Astrocyte (in vitro differentiated cells and primary cell): ENCODE measurements around the gene SLC35G3. TPM values are rescaled to one million over a fixed set of nuclear protein-coding genes. Genes with fewer than 3 reads are reported as not detected.

Experiments used
- DNase-seq: peaks from one replicate; pipeline ENCODE4 v3.0.0-alpha.2; 2010; ENCODE audit warnings: low read depth
- FAIRE-seq: peaks from 2 replicates; lab custom pipeline; 2011; peaks lifted over from hg19 to GRCh38; lab: Jason Lieb, UNC
- H2AFZ ChIP-seq: 2 replicates; pipeline ENCODE4 v1.6.0; 2012; ENCODE audit warnings: low read depth, low read length, inconsistent platforms
- H3K27ac ChIP-seq: 2 replicates; pipeline ENCODE4 v1.5.1; 2011; ENCODE audit warnings: low read depth, low read length, inconsistent platforms
- H3K27me3 ChIP-seq: 2 replicates; pipeline ENCODE4 v1.6.0; 2011; ENCODE audit warnings: low read length, inconsistent platforms; ENCODE audit not compliant: insufficient read depth
- H3K36me3 ChIP-seq: 2 replicates; pipeline ENCODE4 v1.5.1; 2011; ENCODE audit warnings: low read length, inconsistent platforms; ENCODE audit not compliant: insufficient read depth
- H3K4me1 ChIP-seq: 2 replicates; pipeline ENCODE4 v1.5.1; 2011; ENCODE audit warnings: low read length, inconsistent platforms; ENCODE audit not compliant: insufficient read depth
- H3K4me2 ChIP-seq: 2 replicates; pipeline ENCODE4 v1.6.0; 2012; ENCODE audit warnings: low read length, inconsistent platforms
- H3K4me3 ChIP-seq: 2 replicates; pipeline ENCODE4 v1.5.1; 2011; ENCODE audit warnings: low read depth, mild to moderate bottlenecking, low read length, inconsistent platforms; ENCODE audit not compliant: insufficient read depth
- H3K79me2 ChIP-seq: 2 replicates; pipeline ENCODE4 v1.6.0; 2012; ENCODE audit warnings: mild to moderate bottlenecking, low read length, inconsistent platforms; ENCODE audit not compliant: insufficient read depth
- H3K9ac ChIP-seq: 2 replicates; pipeline ENCODE4 v1.6.0; 2012; ENCODE audit warnings: mild to moderate bottlenecking, low read length, inconsistent platforms
- H3K9me3 ChIP-seq: 2 replicates; pipeline ENCODE4 v1.5.1; 2012; ENCODE audit warnings: low read depth, mild to moderate bottlenecking, low read length, inconsistent platforms; ENCODE audit not compliant: insufficient read depth
- H4K20me1 ChIP-seq: 2 replicates; pipeline ENCODE4 v1.6.0; 2012; ENCODE audit warnings: low read length, inconsistent platforms; ENCODE audit not compliant: insufficient read depth
- H3K27ac Mint-ChIP-seq: one replicate; pipeline ENCODE4 v1.8.0; 2021; ENCODE audit warnings: mild to moderate bottlenecking, mixed read lengths; ENCODE audit not compliant: unreplicated experiment
- H3K27me3 Mint-ChIP-seq: one replicate; pipeline ENCODE4 v1.8.0; 2021; ENCODE audit warnings: low read depth, mixed read lengths; ENCODE audit not compliant: unreplicated experiment
- H3K36me3 Mint-ChIP-seq: one replicate; pipeline ENCODE4 v1.8.0; 2021; ENCODE audit warnings: low read depth, mixed read lengths; ENCODE audit not compliant: unreplicated experiment
- H3K4me1 Mint-ChIP-seq: one replicate; pipeline ENCODE4 v1.8.0; 2021; ENCODE audit warnings: low read depth, mixed read lengths; ENCODE audit not compliant: unreplicated experiment
- H3K4me3 Mint-ChIP-seq: one replicate; pipeline ENCODE4 v1.8.0; 2021; ENCODE audit warnings: mild to moderate bottlenecking, moderate library complexity, mixed read lengths; ENCODE audit not compliant: unreplicated experiment
- H3K9me3 Mint-ChIP-seq: one replicate; pipeline ENCODE4 v1.8.0; 2021; ENCODE audit warnings: mild to moderate bottlenecking, mixed read lengths; ENCODE audit not compliant: unreplicated experiment
- EZH2 ChIP-seq: IDR thresholded peaks from 2 replicates; pipeline ENCODE4 v1.6.1; 2012; ENCODE audit warnings: mild to moderate bottlenecking, low read length, inconsistent platforms; ENCODE audit not compliant: insufficient read depth
- total RNA-seq: library from RNA; stranded (reverse); gene quantifications from 2 replicates; pipeline ENCODE4 v1.2.1, GENCODE V29; 2021
- TF ChIP-seq, protein P1 (sequence below): IDR thresholded peaks from 2 replicates; pipeline ENCODE4 v1.5.1; 2011; ENCODE audit warnings: low read depth, mild to moderate bottlenecking, inconsistent platforms, low read length, moderate library complexity; ENCODE audit not compliant: insufficient read depth

The SLC35G3 gene
- total RNA-seq, 1 donor from 2014 or later = not detected

DNA sequence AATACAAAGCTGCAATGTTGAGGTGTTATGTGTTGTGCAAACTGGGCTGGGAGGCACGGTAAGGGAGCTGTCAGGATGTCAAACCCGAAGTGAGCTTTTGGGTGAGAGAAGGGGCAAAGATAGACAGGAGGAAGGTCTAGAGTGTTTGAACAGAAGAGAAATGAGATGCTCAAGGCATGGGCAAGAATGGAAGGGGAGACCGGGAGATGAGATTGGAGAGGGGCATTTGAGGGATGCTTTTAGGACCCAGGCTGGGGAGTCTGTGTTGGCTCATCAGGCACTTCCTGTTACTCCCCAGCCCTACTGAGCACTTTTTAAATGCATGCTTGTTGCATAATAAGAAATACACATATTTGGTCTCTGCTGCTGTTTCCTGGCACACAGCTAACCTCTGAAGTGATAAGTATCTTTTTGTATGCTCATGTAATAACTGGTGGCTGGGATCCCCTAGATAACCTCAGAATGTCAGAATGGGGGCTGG lies 32.9 kb downstream of the SLC35G3 start:
- Mint-ChIP-seq H3K4me3 (no peak overlapping the region), H3K36me3 (no peaks in the 10 kb centered on the region), H3K27me3 (peaks cover 15% of the 10 kb centered on the region), H3K4me1 (peaks cover 3% of the 10 kb centered on the region), H3K9me3 (no peaks in the 10 kb centered on the region), H3K27ac (no peak overlapping the region)
- no peak overlapping the region for H2AFZ ChIP-seq
- FAIRE-seq (no peak), DNase-seq (no peak)
- TF ChIP-seq EZH2 = no peak
- TF ChIP-seq, protein P1, sequence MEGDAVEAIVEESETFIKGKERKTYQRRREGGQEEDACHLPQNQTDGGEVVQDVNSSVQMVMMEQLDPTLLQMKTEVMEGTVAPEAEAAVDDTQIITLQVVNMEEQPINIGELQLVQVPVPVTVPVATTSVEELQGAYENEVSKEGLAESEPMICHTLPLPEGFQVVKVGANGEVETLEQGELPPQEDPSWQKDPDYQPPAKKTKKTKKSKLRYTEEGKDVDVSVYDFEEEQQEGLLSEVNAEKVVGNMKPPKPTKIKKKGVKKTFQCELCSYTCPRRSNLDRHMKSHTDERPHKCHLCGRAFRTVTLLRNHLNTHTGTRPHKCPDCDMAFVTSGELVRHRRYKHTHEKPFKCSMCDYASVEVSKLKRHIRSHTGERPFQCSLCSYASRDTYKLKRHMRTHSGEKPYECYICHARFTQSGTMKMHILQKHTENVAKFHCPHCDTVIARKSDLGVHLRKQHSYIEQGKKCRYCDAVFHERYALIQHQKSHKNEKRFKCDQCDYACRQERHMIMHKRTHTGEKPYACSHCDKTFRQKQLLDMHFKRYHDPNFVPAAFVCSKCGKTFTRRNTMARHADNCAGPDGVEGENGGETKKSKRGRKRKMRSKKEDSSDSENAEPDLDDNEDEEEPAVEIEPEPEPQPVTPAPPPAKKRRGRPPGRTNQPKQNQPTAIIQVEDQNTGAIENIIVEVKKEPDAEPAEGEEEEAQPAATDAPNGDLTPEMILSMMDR = no peak
- no peaks in the 10 kb centered on the region for H4K20me1 ChIP-seq
- H3K79me2 ChIP-seq = no peaks in the 10 kb centered on the region
- H3K4me3 ChIP-seq = no peak overlapping the region
- peaks cover 7% of the 10 kb centered on the region for H3K27me3 ChIP-seq
- no peak overlapping the region for H3K9ac ChIP-seq
- H3K9me3 ChIP-seq = no peaks in the 10 kb centered on the region
- no peaks in the 10 kb centered on the region for H3K4me1 ChIP-seq
- H3K36me3 ChIP-seq = no peaks in the 10 kb centered on the region
- H3K27ac ChIP-seq = no peak overlapping the region
- H3K4me2 ChIP-seq = no peak overlapping the region

DNA sequence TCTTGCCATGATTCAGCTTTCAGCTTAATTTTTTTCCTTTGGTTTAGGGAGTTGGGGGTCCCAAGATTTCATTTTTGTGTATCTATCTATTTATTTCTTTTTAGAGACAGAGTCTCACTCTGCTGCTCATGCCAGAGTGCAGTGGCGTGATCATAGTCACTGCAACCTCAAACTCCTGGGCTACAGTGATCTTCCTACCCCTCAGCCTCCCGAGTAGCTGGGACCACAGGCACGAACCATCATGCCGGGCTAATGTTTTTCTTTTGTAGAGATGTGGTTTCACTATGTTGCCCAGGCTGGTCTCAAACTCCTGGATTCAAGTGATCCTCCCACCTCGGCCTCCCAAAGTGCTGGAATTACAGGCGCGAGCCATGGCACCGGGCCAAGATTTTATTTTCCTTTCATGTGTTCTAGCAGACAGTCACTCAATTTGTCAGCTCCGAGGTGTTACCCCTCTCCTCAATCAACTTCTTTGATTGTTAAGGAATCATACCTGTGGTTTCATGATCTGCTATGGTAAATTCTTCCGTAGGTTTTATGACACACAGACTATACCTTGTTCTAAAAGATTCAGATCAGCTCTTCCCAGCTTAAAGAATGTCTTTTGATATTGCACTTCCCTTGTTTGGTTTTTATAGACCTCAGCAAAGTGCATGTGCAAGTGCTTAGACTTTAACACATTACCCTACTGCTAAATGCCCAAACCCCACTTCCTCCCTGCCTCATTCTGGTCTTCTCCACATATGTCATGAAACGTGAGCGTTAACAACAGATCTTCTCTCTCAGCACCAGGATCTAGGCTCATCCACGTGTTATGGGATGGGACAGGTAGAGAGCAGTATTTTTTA lies 33.6 kb downstream of the SLC35G3 start:
- TF ChIP-seq, protein P1 = no peak
- TF ChIP-seq EZH2 = no peak
- peaks cover 7% of the 10 kb centered on the region for H3K27me3 ChIP-seq

DNA sequence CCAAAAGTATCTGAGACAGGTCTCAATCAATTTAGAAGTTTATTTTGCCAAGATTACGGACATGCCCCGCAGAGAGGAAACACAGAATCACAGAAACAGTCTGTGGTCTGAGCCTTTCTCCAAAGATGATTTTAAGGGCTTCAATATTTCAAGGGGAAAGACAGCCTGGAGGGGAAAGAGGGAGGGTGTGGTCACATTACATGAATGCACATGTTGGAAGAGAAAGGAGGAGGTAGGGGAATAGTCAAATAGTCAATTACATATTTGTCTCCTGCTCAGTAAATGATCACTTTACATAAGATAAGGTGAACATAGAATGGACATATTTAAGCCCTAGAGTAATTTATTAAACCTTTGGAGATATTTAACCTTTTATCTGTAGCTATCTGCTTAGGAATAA lies 34.3 kb downstream of the SLC35G3 start:
- no peak overlapping the region for H3K27ac ChIP-seq
- Mint-ChIP-seq H3K27ac (no peak overlapping the region), H3K9me3 (no peaks in the 10 kb centered on the region), H3K36me3 (no peaks in the 10 kb centered on the region), H3K4me3 (no peak overlapping the region), H3K27me3 (peaks cover 15% of the 10 kb centered on the region), H3K4me1 (peaks cover 3% of the 10 kb centered on the region)
- no peak overlapping the region for H2AFZ ChIP-seq
- FAIRE-seq (no peak), DNase-seq (no peak)
- H3K36me3 ChIP-seq = no peaks in the 10 kb centered on the region
- H4K20me1 ChIP-seq = no peaks in the 10 kb centered on the region
- no peaks in the 10 kb centered on the region for H3K4me1 ChIP-seq
- no peak overlapping the region for H3K4me3 ChIP-seq
- H3K9ac ChIP-seq = no peak overlapping the region
- TF ChIP-seq EZH2 = no peak
- TF ChIP-seq, protein P1 = no peak
- no peaks in the 10 kb centered on the region for H3K79me2 ChIP-seq
- H3K27me3 ChIP-seq = peaks cover 7% of the 10 kb centered on the region
- no peak overlapping the region for H3K4me2 ChIP-seq
- H3K9me3 ChIP-seq = no peaks in the 10 kb centered on the region

More for the DNA sequence above, 33.6 kb downstream of the SLC35G3 start:
- Mint-ChIP-seq H3K27ac (no peak overlapping the region), H3K27me3 (peaks cover 15% of the 10 kb centered on the region), H3K9me3 (no peaks in the 10 kb centered on the region), H3K4me3 (no peak overlapping the region), H3K36me3 (no peaks in the 10 kb centered on the region), H3K4me1 (peaks cover 3% of the 10 kb centered on the region)
- no peaks in the 10 kb centered on the region for H4K20me1 ChIP-seq
- no peak overlapping the region for H3K4me2 ChIP-seq
- H3K27ac ChIP-seq = no peak overlapping the region
- DNase-seq (no peak), FAIRE-seq (no peak)
- H3K36me3 ChIP-seq = no peaks in the 10 kb centered on the region
- H3K4me3 ChIP-seq = no peak overlapping the region
- H3K9ac ChIP-seq = no peak overlapping the region
- H3K4me1 ChIP-seq = no peaks in the 10 kb centered on the region
- H2AFZ ChIP-seq = no peak overlapping the region
- no peaks in the 10 kb centered on the region for H3K9me3 ChIP-seq
- no peaks in the 10 kb centered on the region for H3K79me2 ChIP-seq
